HG03460 (cell line): ENCODE measurements around the gene PELI2.
A peak's percentile ranks its signal among the peaks of the same experiment; 100 is the strongest.

Experiments
- ATAC-seq: cut with Tn5 transposase; IDR thresholded peaks from one replicate; pipeline ENCODE4 v1.9.1; 2021; ENCODE audit not compliant: unreplicated experiment

Gene PELI2

DNA sequence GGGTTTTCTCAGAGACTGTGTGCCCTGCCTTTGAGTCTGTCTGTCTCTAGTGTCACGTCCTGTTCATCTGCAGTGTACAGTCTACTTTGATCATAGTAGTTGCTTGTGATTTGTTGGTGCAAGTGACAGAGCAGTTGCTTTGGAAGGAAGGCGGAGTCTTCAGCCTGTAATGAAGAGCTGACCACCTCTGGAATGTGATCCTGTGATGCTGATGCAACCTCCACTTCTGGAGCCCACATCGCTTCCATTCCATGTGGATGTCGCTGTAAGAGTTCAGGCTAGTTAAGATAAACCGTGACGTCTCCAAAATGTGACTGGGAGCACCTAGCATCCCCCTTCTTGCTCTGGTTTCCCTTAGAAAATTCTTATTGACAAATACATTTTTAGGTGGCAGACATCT lies 51.8 kb downstream of the PELI2 start:
- ATAC-seq: no peak

DNA sequence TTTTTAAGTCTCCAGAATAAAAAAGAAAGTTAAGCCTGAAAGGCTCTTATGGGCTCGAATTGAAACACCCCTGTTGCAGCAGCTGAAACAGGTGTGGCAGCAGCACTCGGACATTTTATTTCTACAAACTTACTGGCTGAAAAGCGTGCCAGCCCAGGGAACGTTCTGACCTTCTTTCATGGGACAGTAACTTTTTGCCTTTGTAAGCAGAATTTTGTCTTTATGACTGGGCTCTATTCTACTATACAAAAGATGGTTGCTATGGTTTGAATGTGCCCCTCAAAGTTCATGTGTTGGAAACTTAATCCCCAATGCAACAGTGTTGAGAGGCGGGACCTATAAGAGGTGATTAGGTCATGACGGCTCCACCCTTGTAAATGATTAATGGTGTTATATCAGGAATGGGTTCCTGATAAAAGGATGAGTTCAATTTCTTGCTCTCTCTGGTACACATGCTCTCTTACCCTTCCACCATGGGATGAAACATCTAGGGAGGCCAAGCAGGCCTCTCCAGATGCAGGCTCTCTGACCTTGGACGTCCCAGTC lies 52.7 kb downstream of the PELI2 start:
- ATAC-seq: no peak

GRCh38 chr14:56172074-56172473 lies 53.9 kb downstream of the PELI2 start:
- no peak for ATAC-seq

DNA sequence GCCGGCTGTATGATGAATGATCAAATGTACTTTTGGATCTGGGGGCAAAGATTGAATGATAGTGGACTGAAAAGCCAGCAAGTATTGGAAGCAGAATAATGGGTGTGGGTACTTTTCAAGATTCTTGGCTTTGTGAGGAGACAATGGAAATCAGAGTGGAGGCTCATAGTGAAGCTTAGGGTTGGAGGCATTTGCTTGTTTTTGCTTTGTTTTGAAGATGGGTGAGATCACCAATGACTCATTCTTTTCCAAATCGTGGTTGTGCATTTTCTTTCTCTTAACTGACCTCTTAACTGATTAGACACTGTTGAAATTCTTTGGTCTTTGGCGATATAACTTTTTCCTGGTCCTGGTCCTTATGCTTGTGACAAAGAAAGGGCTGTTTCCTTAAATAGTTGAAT lies 54.4 kb downstream of the PELI2 start:
- no peak for ATAC-seq

DNA sequence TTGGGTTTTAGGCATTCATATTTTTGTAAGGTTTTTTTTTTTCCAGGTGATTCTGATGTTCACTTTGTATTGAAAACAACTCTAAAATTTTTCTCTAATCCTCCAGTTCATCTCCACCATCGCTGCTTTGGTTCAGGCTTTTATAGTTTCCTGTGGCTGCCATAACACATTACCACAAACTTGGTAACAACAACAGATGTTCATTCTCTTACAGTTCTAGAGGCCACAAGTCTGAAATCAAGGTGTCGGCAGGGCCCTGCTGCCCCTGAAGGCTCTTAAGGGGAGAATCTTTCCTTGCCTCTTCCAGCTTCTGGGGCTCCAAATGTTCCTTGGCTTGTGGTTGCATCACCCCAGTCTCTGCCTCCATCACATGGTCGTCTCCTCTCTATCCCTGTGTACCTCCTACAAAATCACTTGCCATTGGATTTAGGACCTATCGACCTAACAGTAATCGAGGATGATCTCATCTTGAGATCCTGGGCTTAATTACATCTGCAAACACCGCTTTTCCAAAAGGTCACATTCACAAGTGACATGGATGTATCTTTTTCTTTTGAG lies 55.2 kb downstream of the PELI2 start:
- no peak for ATAC-seq

DNA sequence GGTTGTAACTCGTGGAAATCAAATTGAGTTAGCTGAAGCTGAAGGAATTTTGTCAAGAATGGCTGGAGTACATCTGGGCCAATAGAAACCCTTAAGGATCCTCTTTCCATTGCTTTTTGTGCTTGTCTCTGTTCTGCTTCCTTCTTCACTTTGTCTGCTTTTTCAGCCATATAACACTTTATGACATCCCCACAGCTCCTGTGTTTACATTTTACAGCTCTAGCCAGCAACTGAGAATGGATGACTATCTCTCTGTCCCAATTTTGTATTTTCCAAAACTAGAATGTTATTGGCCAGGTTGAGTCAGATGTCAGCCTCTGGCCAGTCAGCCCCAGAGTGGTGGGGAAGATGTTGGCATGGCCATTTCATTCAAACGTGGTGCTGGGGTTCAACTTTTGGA lies 57.6 kb downstream of the PELI2 start:
- no peak for ATAC-seq

GRCh38 chr14:56176530-56176929 lies 58.3 kb downstream of the PELI2 start:
- ATAC-seq: no peak

GRCh38 chr14:56177036-56177435 lies 58.8 kb downstream of the PELI2 start:
- ATAC-seq: no peak

- no peak for ATAC-seq
Measured at GRCh38 chr14:56180754-56181542, 62.7 kb downstream of the PELI2 start.

DNA sequence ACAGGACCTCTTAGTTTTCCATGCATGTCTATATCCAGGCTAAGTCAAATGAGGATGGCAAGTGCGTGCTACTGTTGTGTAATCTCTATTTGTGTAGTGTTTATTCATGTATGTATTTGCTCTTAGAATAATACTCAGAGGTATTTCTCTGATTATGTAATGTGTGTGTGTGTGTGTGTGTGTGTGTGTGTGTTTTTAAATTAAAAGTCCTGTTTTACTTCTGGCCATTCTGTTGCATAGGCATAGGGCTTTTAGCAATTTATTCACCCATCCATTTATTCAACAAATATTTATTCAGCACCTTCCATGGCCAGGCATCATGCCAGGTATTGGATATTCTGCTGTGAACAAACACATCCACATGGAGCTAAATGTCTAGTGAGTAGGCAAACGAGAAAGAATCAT lies 63.5 kb downstream of the PELI2 start:
- ATAC-seq: no peak

GRCh38 chr14:56182410-56182809 lies 64.2 kb downstream of the PELI2 start:
- no peak for ATAC-seq

- no peak for ATAC-seq
Measured at GRCh38 chr14:56183631-56184157, 65.5 kb downstream of the PELI2 start.

DNA sequence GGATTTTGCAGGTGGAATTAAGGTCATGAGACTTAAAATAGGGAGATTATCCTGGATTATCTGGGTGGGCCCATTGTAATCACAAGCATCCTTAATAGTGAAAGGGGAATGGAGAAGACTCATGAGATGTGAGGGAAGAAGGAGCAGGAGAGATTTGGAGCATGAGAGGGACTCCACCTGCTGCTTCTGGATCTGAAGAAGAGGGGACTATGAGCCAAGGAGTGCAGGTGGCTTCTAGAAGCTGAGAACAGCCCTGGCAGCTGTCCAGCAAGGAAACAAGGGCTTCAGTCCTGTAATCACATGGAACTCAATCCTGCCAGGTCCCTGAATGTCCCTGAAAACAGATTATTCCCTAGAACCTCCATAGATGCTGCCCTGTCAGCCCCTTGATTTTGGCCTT lies 67.8 kb downstream of the PELI2 start:
- ATAC-seq: no peak

- no peak for ATAC-seq
Measured at GRCh38 chr14:56187736-56188135, 69.5 kb downstream of the PELI2 start.

DNA sequence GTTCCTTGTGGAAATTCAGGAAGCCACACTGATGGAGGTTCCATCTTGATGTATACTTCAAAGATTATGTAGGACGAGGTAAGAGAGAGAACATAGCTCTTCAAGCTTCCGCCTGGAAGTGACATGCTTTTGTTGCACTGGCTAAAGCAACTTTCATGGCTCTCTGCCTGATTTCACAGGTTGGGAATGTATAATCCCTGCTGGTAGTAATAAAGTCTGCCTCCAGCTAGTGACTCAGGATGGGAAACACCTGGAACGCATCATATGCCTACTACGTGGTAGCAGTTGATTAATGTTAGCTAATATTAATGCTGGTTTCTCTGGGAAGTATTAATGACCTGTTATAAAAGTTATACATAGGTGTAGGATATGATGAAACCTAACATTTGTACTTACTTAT lies 71.1 kb downstream of the PELI2 start:
- ATAC-seq: no peak

- no peak for ATAC-seq
Measured at GRCh38 chr14:56193347-56193746, 75.1 kb downstream of the PELI2 start.

DNA sequence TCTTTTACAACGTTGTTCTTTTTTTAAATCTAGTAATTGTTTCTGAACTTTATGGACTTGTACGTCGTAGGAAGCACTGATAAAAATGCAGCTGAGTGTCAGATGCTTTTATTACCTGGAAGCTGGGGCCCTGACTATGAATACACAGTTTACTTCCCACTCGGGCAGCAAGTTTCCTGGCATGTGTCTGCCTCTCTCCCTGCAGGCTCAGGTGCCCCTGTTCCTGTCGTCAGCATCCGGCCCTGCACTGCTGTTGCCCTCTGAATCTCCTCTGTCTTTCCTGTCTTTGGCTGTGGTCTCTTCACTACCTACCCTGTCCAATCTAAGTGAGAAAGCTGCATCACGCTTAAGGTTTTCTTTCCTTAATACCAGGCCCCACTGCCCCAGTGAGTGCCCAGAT lies 75.8 kb downstream of the PELI2 start:
- no peak for ATAC-seq

DNA sequence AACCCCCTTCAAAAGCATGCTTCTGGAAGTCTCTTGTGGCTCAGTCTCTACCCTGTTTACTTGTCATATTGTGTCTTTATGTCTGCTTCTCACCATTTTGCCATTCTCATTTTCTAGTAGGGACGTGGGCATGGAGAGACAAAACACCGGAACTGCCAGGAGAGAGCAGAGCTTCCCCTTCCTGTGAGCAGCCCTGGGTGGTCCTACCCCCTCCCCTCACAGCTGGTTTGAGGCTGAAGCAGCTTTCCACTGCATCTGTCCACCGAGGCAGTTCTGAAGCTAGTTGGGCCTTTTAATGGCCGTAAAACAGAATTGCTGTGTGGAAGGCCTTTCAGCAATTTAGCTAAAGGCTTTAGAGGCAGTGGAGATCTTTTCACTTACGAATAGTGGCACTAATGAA lies 77.0 kb downstream of the PELI2 start:
- no peak for ATAC-seq

- ATAC-seq: peak; percentile 77
Measured at GRCh38 chr14:56195704-56196103, 77.5 kb downstream of the PELI2 start.

DNA sequence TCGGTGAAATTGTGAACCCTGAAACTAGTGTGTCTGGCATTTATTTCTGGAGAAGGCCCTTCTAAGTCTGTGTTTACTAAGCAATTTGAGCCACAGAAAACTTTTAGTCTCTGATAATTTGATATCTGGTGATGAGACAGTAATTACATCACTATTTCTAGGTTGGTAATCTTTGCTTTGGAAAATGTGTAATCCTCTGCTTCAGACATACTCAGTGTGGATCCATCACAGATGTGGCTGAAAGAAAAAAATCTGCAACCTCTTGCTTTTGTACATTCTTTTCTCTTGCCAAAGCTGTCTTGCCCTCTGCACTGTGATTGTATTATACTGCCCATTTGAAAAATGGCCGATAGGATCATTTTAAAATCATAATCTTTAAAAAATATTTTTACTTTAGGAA lies 78.1 kb downstream of the PELI2 start:
- ATAC-seq: no peak

GRCh38 chr14:56197150-56197549 lies 78.9 kb downstream of the PELI2 start:
- ATAC-seq: no peak

GRCh38 chr14:56198438-56198837 lies 80.2 kb downstream of the PELI2 start:
- ATAC-seq: no peak
